Measurements from ENCODE around the gene TBC1D2. TPM values are rescaled to one million over a fixed set of nuclear protein-coding genes. Genes with fewer than 3 reads are reported as not detected.

The TBC1D2 gene
- total and polyA plus RNA-seq, 2 of the 4 experiments (the other 2 are of a cell fraction), result 36.9 to 62.7 TPM

- Histone ChIP-seq H3K4me1 (ENCODE audit: control insufficient read depth, insufficient read depth, low read length) (peaks cover 17% of the 10 kb centered on the region), H2BK15ac (ENCODE audit: low read depth, low read length) (peak overlapping the region; percentile 45; the same call in 1 of the 3 replicates), H4K5ac (ENCODE audit: low read depth, low read length) (peak overlapping the region; percentile 82), H2BK20ac (ENCODE audit: low read depth, low read length) (peak overlapping the region; percentile 24; the same call in 1 of the 2 replicates), H3K27me3 (ENCODE audit: control insufficient read depth, insufficient read depth, low read length) (no peaks in the 10 kb centered on the region), H3K4ac (ENCODE audit: low read depth, low read length) (peak overlapping the region; percentile 98), H4K20me1 (ENCODE audit: insufficient read depth, low read length) (no peaks in the 10 kb centered on the region), H4K91ac (ENCODE audit: insufficient read depth, low read depth, low read length) (peak overlapping the region; percentile 99), H2BK120ac (ENCODE audit: low read depth, low read length) (peak overlapping the region; percentile 62), H3K4me3 (ENCODE audit: insufficient read depth, low read depth, low read length) (peak overlapping the region; percentile 72), H3K18ac (ENCODE audit: low read depth, low read length) (peak overlapping the region; percentile 0; the same call in 1 of the 2 replicates), H3K56ac (ENCODE audit: extremely low read depth, insufficient read depth, low read length) (peak overlapping the region; percentile 85), H3K27ac (ENCODE audit: insufficient read depth, low read length) (peak overlapping the region; percentile 97), H3K9ac (ENCODE audit: low read depth, low read length) (peak overlapping the region; percentile 84), H3K4me2 (ENCODE audit: low read depth, low read length) (peak overlapping the region; percentile 92), H2AK9ac (replicated peaks; ENCODE audit: low read depth, low read length, poor library complexity) (peak overlapping the region; percentile 89), H3K23ac (ENCODE audit: low read depth, low read length) (peak overlapping the region; percentile 95), H4K8ac (ENCODE audit: low read depth in 2 of 2, low read length in 2 of 2) (peak overlapping the region; percentile 98 to 100), H3K36me3 (ENCODE audit: control insufficient read depth, insufficient read depth, low read length) (0 out of 2 replicates have a peak, but pooled peaks cover 2% of the 10 kb centered on the region), H2BK5ac (ENCODE audit: low read depth, low read length, poor library complexity, severe bottlenecking) (peak overlapping the region; percentile 97), H2AK5ac (ENCODE audit: low read depth, low read length) (peak overlapping the region; percentile 86; the same call in 1 of the 2 replicates), H3K79me1 (ENCODE audit: low read depth in 1 of 2, low read length in 2 of 2) (peaks cover 23 to 44% of the 10 kb centered on the region in 2 experiments), H3K9me3 (ENCODE audit: control insufficient read depth, insufficient read depth, low read length) (no peaks in the 10 kb centered on the region), H3K14ac (replicated peaks; ENCODE audit: low read depth, low read length) (peak overlapping the region; percentile 99), H3K9me1 (ENCODE audit: insufficient read depth, low read length) (peaks cover 21% of the 10 kb centered on the region), H2AFZ (replicated peaks; ENCODE audit: low read length, poor library complexity) (peak overlapping the region; percentile 96)
- TSS peak; percentile 85 for BruUV-seq (replicated peaks)
- DNase-seq (no peak), ATAC-seq (ENCODE audit: low read depth) (no peak)
- ChIA-PET CTCF (interaction anchor here (0.7 to 1.4 kb wide), 3 partner anchors 49 to 137 kb away, joined by 3 to 5 read pairs (median 4); no protein-coding TSS in a partner anchor), POLR2A (ENCODE audit: unreplicated experiment) (interaction anchor here (0.7 kb wide), 1 partner anchor 33 kb away, joined by 10 read pairs; no protein-coding TSS in a partner anchor)
- no peak for TF ChIP-seq RFX5 (IDR thresholded peaks at IDR 0.05; ENCODE audit: low read depth, low read length)
- TF ChIP-seq MAFK (IDR thresholded peaks at IDR 0.05; ENCODE audit: low read depth, low read length), result no peak
- TF ChIP-seq NFE2L2 (IDR thresholded peaks at IDR 0.05; ENCODE audit: low read depth, low read length), result no peak
- dilution Hi-C loops (cut with HindIII; ENCODE audit: low sequenced_read_pairs, unreplicated experiment) (no loop called here), in situ Hi-C loops (cut with MboI; ENCODE audit: low sequenced_read_pairs) (no loop called here), intact Hi-C loops (cut with micrococcal nuclease) (no loop called here)
- 0% methylated on average over 2 of the region's 12 CpGs; no CpG with 5 or more reads in 1 of the 2 experiments for WGBS, 2 experiments (ENCODE audit: extremely low coverage in 2 of 2, insufficient read length in 1 of 2)
Observed at GRCh38 chr9:98256756-98257155, 1.3 kb upstream of the TBC1D2 start.

Data from IMR-90 (cell line).